Measurements from ENCODE around the gene FBP1. TPM values are rescaled to one million over a fixed set of nuclear protein-coding genes. Genes with fewer than 3 reads are reported as not detected.

Gene FBP1
- total RNA-seq, 8 experiments from 2014 or later: 0.33 TPM; not detected in 6

DNA sequence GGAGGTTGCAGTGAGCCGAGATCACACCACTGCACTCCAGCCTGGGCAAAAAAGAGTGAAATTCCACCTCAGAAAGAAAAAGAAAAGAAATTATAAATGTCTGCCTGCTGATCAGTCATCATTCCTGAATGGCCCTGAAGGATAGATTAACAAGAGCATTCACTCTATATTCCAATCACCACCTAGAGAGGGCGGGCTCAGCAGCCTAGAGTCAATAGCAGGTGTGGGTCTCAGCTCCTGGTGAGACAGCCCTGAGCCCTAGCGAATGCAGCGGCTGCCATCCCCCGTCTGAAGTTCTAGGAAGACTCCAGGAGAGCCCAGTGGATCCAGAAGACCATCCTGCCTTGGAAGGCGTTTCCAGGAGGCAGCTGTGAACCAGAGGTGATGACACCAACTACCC is 12.0 kb downstream of the FBP1 start:
- H3K4me3 ChIP-seq: no peak overlapping the region
- WGBS, 10 experiments: 25 to 100% (median 83%) methylated on average over 1 to 2 of the region's 6 CpGs; no CpG with 5 or more reads in 3 of the 10 experiments
- no peaks in the 10 kb centered on the region for H3K4me1 ChIP-seq (replicated peaks in 1 of 2)
- in situ Hi-C loops (cut with MboI; ENCODE audit: low pct_unique_long_range_greater_than_20kb in 2 of 9, low sequenced_read_pairs in 9 of 9, unreplicated experiment in 9 of 9): no loop called here
- H3K27ac ChIP-seq: no peak overlapping the region
- no peak for ATAC-seq (replicated peaks in 6 of 8)

DNA sequence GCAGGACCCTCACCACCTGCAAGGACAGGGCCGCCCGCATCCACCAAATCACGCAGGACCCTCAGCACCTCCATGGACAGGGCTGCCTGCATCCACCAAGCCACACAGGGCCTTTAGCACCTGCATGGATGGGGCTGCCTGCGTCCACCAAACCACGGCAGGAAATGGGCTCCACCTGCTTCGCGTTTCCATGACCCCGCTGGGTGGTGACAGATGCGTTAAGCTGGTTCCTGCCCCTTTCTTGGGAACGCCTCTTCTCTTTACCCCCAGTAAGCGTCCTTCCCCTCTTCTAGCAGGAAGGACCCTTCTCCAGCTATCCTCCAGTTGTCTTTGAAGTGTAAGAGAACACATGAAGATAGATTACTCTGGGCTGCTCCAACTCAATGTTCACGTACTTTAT is 13.5 kb downstream of the FBP1 start:
- in situ Hi-C loops (cut with MboI; ENCODE audit: low pct_unique_long_range_greater_than_20kb in 2 of 9, low sequenced_read_pairs in 9 of 9, unreplicated experiment in 9 of 9): no loop called here
- WGBS, 10 experiments: 43 to 71% (median 58%) methylated on average over 1 to 8 of the region's 12 CpGs; no CpG with 5 or more reads in 5 of the 10 experiments
- no peak for ATAC-seq (replicated peaks in 6 of 8)

DNA sequence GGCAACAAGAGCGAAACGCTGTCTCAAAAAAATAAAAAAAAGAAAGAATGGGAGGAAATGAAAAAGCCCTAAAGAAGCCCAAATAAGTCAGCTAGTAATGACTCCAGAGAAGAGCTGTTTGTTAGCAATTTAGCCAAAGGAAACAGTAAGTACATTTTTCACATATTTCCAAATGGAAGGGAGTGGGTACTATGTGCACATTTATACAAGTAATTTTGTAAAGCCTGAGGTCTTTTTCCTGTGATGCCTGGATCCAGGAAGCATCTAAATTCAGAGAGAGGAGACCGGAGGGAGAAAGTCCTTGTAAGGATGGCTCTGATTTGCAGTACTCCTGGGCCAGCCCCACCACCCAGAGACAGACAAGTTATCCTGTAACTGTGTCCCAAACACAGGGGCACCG is 14.7 kb downstream of the FBP1 start:
- peak in 1 of 8 experiments; percentile 77 for ATAC-seq (replicated peaks in 6 of 8)
- no peak overlapping the region for H3K4me3 ChIP-seq
- no peak overlapping the region for H3K27ac ChIP-seq
- WGBS, 10 experiments: 13 to 100% (median 71%) methylated on average over 1 to 4 of the region's 4 CpGs; no CpG with 5 or more reads in 2 of the 10 experiments
- H3K4me1 ChIP-seq (replicated peaks in 1 of 2): no peaks in the 10 kb centered on the region
- in situ Hi-C loops (cut with MboI; ENCODE audit: low pct_unique_long_range_greater_than_20kb in 2 of 9, low sequenced_read_pairs in 9 of 9, unreplicated experiment in 9 of 9): no loop called here

More for the DNA sequence above, 13.5 kb downstream of the FBP1 start:
- Histone ChIP-seq H3K4me3 (no peak overlapping the region), H3K4me1 (replicated peaks in 1 of 2) (no peaks in the 10 kb centered on the region), H3K27ac (no peak overlapping the region)

DNA sequence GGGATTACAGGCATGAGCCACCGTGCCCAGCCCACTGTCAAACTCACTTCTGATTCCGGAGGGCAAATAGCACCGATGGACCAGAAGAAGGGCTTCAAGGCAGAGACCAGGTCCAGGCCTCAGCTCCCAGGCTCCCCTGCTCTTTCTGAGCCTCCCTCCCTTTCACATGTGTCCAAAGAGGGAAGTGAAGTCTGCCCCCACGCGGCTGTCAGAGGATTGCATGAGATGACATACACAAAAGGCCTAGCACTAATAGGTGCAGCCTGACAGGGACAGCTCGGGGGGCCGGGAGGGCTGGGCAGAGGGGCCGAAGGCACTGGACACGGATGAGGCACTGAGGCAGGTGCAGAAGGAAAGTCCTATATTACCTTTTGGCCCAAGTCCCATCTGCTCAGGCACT is 16.1 kb downstream of the FBP1 start:
- Histone ChIP-seq H3K4me3 (no peak overlapping the region), H3K27ac (no peak overlapping the region), H3K4me1 (replicated peaks in 1 of 2) (no peaks in the 10 kb centered on the region)
- in situ Hi-C loops (cut with MboI; ENCODE audit: low pct_unique_long_range_greater_than_20kb in 2 of 9, low sequenced_read_pairs in 9 of 9, unreplicated experiment in 9 of 9): no loop called here
- ATAC-seq (replicated peaks in 6 of 8): peak in 5 of 8 experiments; percentile 29 to 79 (median 58)
- WGBS, 10 experiments: 47 to 75% (median 60%) methylated on average over 1 to 5 of the region's 9 CpGs; no CpG with 5 or more reads in 7 of the 10 experiments

DNA sequence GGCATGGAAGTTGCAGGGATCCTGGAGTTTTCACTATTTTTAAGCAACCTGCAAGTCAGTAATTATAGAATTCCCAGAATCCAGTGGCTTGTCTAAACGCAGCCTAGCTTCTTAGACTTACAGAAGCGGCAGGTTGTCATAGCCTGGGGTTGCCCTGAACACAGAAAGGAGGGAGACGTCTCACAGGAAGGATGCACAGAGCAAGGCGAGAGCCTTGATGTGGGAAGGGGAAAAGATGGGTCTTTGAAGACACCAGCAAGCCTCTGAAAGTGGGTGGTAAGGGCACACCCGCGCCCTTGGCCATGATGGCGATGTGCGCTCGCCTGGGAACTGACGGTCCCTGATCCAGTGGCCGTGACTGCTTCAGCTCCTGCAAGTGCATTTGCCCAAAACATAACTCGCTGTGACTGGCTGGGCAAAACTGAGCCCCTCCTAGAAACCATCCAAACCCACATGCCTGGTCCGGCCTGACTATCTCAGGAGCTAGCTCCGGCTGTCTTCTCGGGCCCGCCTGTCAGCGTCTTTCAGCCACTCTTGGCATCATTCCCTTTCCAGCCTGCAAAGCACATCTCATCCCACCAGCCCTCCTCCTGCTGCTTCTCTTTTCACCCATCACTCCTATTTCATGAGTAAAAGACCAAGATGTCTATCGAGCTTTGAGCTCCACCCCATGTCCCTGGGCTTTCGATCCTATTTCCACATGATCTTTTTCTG is 17.1 kb downstream of the FBP1 start:
- no peak for ATAC-seq (replicated peaks in 6 of 8)
- WGBS, 10 experiments: 0 to 100% (median 64%) methylated on average over 1 to 8 of the region's 19 CpGs; no CpG with 5 or more reads in 5 of the 10 experiments

DNA sequence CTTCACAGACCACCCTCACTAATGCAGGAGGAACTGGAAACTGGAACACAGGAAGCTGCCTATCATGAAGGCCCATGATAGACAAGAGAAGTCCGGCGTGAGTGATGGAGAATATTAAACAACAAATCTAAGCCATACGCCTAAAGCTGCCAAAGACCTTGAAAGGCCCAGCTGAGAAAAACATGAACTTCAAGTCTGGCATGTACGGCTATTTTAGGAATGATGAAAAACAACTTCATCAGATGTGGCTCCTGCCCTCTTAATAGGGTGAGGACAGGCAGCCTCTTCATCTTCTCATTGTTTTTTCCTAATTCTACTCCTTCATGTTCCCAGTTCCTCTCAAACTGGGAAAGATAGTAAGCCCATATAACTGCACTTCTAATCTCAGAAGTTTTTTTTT is 20.3 kb downstream of the FBP1 start:
- Histone ChIP-seq H3K4me3 (no peak overlapping the region), H3K27ac (no peak overlapping the region), H3K4me1 (replicated peaks in 1 of 2) (no peaks in the 10 kb centered on the region)
- no peak for ATAC-seq (replicated peaks in 6 of 8)
- in situ Hi-C loops (cut with MboI; ENCODE audit: low pct_unique_long_range_greater_than_20kb in 2 of 9, low sequenced_read_pairs in 9 of 9, unreplicated experiment in 9 of 9): no loop called here
- WGBS, 10 experiments: 0 to 100% (median 93%) methylated on average over 1 to 4 of the region's 4 CpGs; no CpG with 5 or more reads in 2 of the 10 experiments

More for the DNA sequence above, 17.1 kb downstream of the FBP1 start:
- Histone ChIP-seq H3K27ac (no peak overlapping the region), H3K4me1 (replicated peaks in 1 of 2) (no peaks in the 10 kb centered on the region), H3K4me3 (no peak overlapping the region)
- in situ Hi-C loops (cut with MboI; ENCODE audit: low pct_unique_long_range_greater_than_20kb in 2 of 9, low sequenced_read_pairs in 9 of 9, unreplicated experiment in 9 of 9): no loop called here

DNA sequence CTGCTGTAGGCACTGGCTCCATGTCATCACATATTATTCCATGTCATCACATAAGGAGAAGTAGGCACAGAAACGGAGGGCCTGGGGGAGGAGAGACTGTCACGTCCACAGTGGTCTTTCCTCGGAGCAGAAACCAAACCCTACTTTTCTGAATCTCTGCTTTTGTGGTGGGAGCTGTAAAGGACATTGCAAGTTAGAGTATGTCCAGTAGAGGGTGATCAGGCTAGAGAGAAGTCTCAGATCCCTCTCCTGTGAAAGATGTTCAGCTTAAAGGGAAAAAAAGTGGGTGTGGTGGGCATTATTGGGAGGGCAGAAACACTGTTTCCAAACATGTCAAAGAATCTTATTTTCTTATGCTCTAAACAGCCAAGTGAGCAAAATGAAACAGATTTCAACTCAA is 26.3 kb downstream of the FBP1 start:
- Histone ChIP-seq H3K4me3 (no peak overlapping the region), H3K4me1 (replicated peaks in 1 of 2) (peaks cover 4 to 8% of the 10 kb centered on the region in 2 donors), H3K27ac (no peak overlapping the region)
- in situ Hi-C loops (cut with MboI; ENCODE audit: low pct_unique_long_range_greater_than_20kb in 2 of 9, low sequenced_read_pairs in 9 of 9, unreplicated experiment in 9 of 9): no loop called here
- 40 to 100% (median 80%) methylated on average over 1 to 3 of the region's 3 CpGs; no CpG with 5 or more reads in 1 of the 10 experiments for WGBS, 10 experiments
- ATAC-seq (replicated peaks in 6 of 8): peak in 1 of 8 experiments; percentile 17

DNA sequence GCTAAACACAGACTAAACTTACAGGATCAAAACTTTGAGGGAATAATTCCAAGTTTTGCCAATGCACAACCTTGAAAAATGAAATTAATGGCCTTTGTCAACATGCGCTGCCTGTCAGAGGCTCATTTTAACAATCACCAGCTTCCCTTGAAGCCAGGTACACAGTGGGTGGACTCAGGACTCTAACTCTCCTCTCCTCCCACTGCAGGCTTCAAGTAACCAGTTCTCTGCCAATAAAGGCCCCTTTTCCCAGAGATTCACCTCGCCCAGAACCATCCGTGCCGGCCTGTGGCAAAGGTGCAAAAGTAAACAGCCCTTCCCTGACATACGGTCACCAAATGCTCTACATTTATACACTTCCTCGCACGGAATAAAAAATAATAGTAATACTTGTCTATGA is 27.2 kb downstream of the FBP1 start:
- ATAC-seq (replicated peaks in 6 of 8): no peak
- in situ Hi-C loops (cut with MboI; ENCODE audit: low pct_unique_long_range_greater_than_20kb in 2 of 9, low sequenced_read_pairs in 9 of 9, unreplicated experiment in 9 of 9): no loop called here
- 20 to 100% (median 86%) methylated on average over 1 to 7 of the region's 7 CpGs; no CpG with 5 or more reads in 1 of the 10 experiments for WGBS, 10 experiments
- Histone ChIP-seq H3K27ac (no peak overlapping the region), H3K4me1 (replicated peaks in 1 of 2) (peaks cover 4 to 8% of the 10 kb centered on the region in 2 donors), H3K4me3 (no peak overlapping the region)

DNA sequence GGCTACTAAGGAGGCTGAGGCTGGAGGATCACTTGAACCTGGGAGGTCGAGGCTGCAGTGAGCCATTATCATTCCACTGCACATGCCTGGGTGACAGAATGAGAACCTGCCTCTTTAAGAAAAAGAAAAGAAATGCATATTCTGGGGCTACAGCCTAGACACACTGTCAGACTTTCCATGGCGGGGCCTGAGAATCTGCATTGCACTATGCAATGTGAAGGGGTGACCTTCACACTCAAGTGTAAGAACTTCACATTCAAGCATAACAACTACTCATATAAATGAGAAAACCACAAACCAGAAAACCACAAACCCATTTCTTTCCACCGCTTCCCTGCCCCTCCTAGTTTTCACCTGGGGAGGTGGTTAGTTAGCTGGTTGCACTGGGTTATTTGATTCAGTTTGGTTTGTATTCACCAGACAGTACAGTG is 27.7 kb downstream of the FBP1 start:
- no peak for ATAC-seq (replicated peaks in 6 of 8)
- Histone ChIP-seq H3K4me3 (no peak overlapping the region), H3K27ac (no peak overlapping the region), H3K4me1 (replicated peaks in 1 of 2) (peaks cover 4 to 8% of the 10 kb centered on the region in 2 donors)
- 0 to 100% (median 78%) methylated on average over 1 to 3 of the region's 3 CpGs; no CpG with 5 or more reads in 2 of the 10 experiments for WGBS, 10 experiments
- in situ Hi-C loops (cut with MboI; ENCODE audit: low pct_unique_long_range_greater_than_20kb in 2 of 9, low sequenced_read_pairs in 9 of 9, unreplicated experiment in 9 of 9): no loop called here

DNA sequence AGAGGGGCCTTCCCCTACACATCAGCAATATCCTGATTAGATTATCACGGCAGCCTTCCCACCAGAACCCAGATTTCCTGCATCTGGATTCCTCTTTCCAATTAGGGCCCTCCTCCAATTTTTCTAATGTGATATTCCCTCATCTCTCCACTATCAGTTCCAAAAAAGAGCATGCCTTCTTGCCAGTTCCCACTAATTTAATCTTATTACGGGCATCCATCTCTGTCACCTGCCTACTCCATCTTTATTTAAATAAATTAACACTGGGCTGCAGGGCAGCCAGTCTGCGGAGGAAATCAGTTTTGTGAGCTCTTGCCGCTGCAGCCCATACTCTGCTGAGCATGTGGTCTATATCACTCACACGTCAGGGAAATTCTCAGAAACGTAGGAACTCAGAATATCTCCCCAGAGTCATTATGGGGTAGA is 29.1 kb downstream of the FBP1 start:
- Histone ChIP-seq H3K4me3 (no peak overlapping the region), H3K4me1 (replicated peaks in 1 of 2) (peaks cover 4 to 8% of the 10 kb centered on the region in 2 donors), H3K27ac (no peak overlapping the region)
- WGBS, 10 experiments: 0 to 81% (median 49%) methylated on average over 1 to 6 of the region's 6 CpGs; no CpG with 5 or more reads in 2 of the 10 experiments
- in situ Hi-C loops (cut with MboI; ENCODE audit: low pct_unique_long_range_greater_than_20kb in 2 of 9, low sequenced_read_pairs in 9 of 9, unreplicated experiment in 9 of 9): no loop called here
- peak in 1 of 8 experiments; percentile 47 for ATAC-seq (replicated peaks in 6 of 8)

DNA sequence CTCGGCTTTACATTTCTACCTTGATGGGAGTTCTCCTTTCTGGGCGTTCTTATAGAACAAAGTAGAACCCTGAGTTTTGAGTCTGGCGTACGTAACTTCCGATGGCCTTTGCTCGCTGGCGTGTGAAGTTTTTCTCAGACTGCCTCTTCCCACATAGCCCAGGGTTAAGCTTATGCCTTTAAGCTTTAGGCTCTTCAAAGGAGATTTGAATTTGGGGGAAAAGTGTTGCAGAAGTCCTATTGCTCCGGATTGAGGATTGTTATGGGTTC is 32.0 kb downstream of the FBP1 start:
- no peak for ATAC-seq (replicated peaks in 6 of 8)
- in situ Hi-C loops (cut with MboI; ENCODE audit: low pct_unique_long_range_greater_than_20kb in 2 of 9, low sequenced_read_pairs in 9 of 9, unreplicated experiment in 9 of 9): no loop called here

DNA sequence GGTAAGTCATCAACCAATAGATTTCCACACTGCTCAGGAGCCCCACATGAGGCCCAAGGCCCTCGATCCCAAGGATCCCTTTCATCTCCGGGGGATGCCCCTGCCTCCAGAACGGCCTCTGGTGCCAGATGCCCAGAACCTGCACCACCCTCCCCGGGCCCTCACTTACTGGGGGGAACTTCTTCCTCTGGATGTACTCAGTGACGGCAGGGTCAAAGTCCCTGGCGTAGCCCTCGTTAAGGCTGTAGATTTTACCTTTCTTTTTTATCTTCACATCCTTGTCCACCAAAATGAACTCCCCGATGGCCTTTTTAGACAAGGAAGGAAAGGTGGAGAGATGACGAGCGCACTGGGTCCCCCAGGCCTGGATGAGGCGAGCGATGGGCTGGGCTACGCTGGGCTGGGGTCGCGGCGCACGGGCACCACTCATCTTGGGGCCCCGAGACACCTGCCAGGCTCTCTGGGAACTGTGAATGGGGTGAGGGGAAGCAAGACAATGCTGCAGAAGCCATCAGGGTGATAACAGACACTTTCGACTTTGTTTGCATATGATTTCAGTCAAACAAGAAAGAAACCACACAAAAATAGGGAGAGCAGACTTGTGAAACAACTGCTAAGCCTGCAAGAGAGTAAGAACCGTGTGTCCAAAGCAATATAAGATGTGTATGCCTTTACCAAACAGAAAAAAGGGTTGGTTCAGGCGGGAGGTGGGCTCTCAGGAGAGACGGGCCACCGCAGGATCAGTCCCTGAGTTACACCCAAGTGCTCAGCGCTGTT is 32.5 kb downstream of the FBP1 start:
- ATAC-seq (replicated peaks in 6 of 8): no peak
- no peak overlapping the region for H3K4me3 ChIP-seq
- 46 to 100% (median 90%) methylated on average over 2 to 11 of the region's 24 CpGs; no CpG with 5 or more reads in 2 of the 10 experiments for WGBS, 10 experiments
- in situ Hi-C loops (cut with MboI; ENCODE audit: low pct_unique_long_range_greater_than_20kb in 2 of 9, low sequenced_read_pairs in 9 of 9, unreplicated experiment in 9 of 9): no loop called here
- H3K4me1 ChIP-seq (replicated peaks in 1 of 2): peaks cover 4 to 8% of the 10 kb centered on the region in 2 donors
- H3K27ac ChIP-seq: no peak overlapping the region

More for the DNA sequence above, 32.0 kb downstream of the FBP1 start:
- 75 to 100% (median 90%) methylated on average over 1 to 8 of the region's 8 CpGs; no CpG with 5 or more reads in 4 of the 10 experiments for WGBS, 10 experiments
- H3K4me1 ChIP-seq (replicated peaks in 1 of 2): peaks cover 4 to 8% of the 10 kb centered on the region in 2 donors
- no peak overlapping the region for H3K27ac ChIP-seq
- no peak overlapping the region for H3K4me3 ChIP-seq
